Hematopoietic multipotent progenitor cell (in vitro differentiated cells): Measurements from ENCODE around the gene TIPRL. TPM values are rescaled to one million over a fixed set of nuclear protein-coding genes. Genes with fewer than 3 reads are reported as not detected.
"Not testable (repeated sequence)": the region's sequence is repeated elsewhere in the genome, so short reads cannot be mapped to it uniquely, and the experiment has no call there.

ENCODE experiments used
- DNase-seq, 3 donors: peaks; one replicate each; pipeline ENCODE4 v3.0.0-alpha.2; 2011 to 2015; ENCODE audit warnings: low read depth in 2 of 3, low spot score in 2 of 3
- total RNA-seq: library from RNA; depleted of rRNA; stranded (reverse); fragments of >200 nt; gene quantifications from one replicate; pipeline ENCODE4 v1.2.3, GENCODE V29; 2012

TIPRL gene
- total RNA-seq, 1 donor: 10.5 TPM

DNA sequence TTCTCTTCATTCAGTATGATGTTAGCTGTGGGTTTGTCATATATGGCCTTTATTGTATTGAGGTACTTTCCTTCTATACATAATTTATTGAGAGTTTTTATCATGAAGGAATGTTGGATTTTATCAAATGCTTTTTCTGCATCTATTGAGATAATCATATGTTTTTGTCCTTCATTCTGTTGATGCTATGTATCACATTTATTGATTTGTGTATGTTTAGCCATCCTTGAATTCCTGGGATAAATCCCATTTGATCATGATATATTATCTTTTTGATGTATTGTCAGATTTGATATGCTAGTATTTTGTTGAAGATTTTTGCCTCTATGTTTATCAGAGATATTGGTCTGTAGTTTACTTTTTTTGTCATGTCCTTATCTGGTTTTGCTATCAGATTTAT lies 21.1 kb upstream of the TIPRL start:
- DNase-seq: no peak

- DNase-seq: no peak
Observed at GRCh38 chr1:168159251-168159650, 19.5 kb upstream of the TIPRL start.

DNA sequence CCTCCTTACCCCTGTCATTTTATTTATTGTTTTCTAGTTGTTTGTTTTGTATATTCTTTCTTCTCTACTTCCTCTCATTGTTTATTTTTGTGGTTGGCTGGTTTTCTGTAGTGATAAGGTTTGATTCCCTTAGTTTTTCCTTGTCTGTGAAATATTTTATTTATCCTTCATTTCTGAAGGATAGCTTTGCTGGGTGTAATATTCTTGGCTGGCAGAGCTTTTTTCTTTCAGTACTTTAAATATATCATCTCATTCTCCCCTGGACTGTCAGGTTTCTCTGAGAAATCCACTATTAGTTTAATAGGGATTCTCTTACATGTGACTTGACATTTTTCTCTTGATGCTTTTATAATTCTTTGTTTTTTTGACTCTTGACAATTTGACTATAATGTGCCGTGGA lies 18.8 kb upstream of the TIPRL start:
- DNase-seq: no peak

- no peak for DNase-seq
Observed at GRCh38 chr1:168161459-168161858, 17.3 kb upstream of the TIPRL start.

DNA sequence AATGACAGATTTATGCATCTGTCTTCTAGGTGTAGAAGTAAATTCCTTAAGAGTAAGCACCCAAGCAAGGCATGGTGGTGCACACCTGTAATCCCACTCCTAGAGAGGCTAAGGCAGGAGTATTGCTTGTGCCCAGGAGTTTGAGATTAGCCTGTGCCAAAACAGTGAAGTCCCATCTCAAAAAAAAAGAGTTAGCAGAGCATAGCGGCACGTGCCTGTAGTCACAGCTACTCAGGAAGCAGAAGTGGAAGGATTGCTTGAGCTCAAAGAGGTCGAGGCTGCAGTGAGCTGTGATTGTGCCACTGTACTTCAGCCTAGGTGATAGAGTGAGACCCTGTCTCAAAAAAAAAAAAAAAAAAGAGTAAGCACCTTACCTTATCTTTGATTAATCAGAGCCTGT lies 15.1 kb upstream of the TIPRL start:
- peak in 1 of 3 donors; percentile 14 for DNase-seq

DNA sequence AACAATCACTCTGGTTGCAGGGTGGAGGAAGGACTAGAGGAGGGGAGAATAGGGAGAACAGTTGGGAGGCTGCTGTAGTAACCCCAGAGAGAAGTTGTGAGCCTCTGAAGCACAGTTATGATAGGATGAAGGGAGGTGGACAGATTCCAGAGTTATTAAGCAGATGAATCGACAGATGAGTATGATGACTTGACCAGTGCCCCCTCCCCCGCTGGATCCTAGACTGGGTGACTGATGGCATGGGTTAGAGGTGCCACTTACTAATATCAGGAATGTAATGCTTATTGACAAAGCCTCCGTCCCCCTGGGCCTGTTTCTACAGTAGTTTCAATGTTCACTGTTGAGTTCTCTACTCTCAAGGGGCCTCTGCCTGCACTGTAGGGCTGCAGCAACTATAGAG lies 14.0 kb upstream of the TIPRL start:
- DNase-seq: no peak

DNA sequence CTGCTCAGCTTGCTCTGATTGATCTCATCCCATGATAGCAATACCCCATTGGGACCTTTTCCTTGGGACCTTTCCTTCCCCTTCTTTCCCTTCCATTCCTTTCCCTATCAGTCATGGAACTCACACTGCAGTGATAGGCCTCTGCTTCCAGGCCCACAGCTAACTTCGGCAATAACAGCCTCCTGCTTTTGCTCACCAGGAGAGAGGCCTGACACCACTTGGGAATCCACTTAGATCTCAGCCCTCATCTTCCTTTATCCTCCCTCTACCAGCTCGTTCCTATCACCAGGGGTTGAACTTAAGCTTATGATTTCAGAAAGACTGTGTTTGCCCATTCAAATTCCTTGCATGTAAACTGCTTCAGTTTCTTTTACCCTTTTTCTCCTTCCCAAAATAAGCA lies 11.0 kb upstream of the TIPRL start:
- DNase-seq: no peak

- no peak for DNase-seq
Observed at GRCh38 chr1:168170564-168171508, 7.9 kb upstream of the TIPRL start.

GRCh38 chr1:168172250-168172915 lies 6.4 kb upstream of the TIPRL start:
- no peak for DNase-seq

- DNase-seq: no peak
Observed at GRCh38 chr1:168178227-168178637, 530 bp upstream of the TIPRL start.

DNA sequence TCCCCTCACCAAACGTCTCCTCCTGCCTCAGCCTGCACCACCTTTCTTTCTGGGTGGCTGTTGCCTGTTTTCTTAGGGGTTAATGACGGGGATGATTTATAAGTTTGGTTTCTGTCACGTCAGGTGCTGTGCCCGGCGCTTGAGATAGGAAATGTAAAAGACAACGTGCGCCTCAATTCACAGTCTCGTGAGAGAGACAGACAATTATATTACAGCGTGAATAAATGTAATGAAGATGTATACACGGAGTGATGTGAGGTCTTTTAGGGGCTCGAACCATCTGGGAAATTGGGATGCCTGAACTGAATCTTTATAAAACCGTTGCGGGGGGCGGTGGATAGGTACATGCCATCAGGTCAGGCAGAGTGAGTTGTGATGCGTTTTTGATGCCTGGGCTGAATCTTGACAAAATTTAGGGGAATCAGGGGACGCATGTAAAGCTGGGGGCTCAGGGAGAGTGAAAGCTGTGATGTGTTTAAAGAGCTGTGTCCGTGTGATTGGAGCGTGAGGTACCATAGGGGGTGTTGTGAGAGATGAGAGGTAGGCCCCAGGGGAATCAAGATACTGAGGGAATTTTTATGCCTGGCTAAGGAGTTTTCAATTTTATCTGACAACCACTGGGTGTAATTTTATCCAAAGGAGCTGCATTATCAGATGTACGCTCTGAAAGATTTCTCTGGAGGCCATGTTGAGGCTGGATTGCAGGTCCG lies 831 bp downstream of the TIPRL start:
- peak in 1 of 3 donors; percentile 10 for DNase-seq

DNA sequence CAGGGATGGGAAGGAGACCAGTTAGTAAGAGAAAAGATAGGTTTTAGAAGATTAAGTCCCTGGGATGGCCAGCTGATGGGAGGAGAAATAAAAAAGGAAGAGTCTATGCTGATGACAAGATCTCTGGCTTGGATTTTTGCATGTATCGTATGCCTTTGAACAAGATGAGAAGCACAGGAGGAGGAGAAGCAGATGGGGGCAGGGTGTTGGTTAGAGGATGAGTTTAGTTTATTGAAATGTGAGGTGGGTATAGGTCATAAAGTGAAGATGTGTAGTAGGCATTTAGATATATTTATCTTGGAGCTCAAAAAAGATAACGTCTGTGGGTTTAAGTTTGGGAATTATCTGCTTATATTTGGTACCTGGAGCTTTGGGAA lies 1.4 kb downstream of the TIPRL start:
- no peak for DNase-seq

- not testable (repeated sequence) for DNase-seq
Observed at GRCh38 chr1:168181063-168181720, 2.4 kb downstream of the TIPRL start.

DNA sequence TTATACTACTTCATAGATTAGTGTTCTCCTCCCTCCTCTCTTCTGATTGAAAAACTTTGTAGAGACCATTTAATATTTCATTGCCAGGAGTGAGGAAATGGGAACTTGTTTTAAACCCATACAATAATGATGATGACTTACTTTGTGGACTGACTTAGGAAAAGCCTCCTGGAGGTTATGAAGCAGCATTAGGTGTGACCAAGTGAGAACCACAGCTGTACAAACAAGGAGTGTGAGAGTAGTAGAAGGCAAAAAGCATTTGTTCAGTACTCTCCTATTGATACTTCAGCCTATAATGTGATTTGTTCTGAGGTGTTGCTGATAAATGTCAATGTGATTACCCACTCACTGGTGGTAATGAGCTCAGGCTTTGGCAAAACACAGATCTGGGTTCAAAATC lies 8.4 kb downstream of the TIPRL start:
- DNase-seq: no peak

- no peak for DNase-seq
Observed at GRCh38 chr1:168190403-168190802, 11.6 kb downstream of the TIPRL start.

DNA sequence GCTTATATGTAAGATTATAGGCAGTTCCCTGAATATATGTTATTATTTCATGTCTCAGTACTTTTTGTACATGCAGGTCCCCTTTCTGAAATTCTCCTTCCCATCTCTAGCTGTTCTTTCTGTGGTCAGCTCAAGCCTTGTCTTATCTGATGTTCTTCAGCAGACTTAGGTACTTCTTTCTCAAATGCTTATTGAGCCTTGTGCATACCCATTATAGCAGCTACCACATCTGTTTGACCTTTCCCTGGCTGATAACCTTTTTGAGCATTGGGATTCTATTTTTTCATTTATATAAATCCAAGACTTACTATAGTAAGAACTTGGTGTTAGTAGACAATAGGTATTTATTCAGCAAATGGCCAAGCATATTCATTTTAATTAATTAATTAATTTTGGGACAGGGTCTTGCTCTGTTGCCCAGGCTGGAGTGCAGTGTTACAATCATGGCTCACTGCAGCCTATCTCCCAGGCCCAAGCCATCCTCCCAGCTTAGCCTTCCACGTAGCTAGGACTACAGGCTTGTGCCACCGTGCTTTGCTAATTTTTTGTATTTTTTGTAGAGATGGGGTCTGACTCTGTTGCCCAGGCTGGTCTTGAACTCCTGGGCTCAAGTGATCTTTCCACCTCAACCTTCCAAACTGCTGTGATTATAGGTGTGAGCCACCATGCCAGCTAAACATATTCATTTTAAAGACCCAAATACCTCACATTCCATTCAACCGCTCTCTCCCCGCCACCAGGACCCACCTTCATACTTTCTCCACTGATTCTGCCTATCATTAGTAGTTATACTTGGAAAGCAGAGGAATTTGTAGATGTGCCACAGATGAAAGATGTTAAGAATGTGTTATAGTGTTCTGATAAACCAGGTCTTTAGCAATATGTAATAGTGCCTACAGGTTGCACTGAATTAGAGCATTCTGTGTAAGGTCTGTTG lies 16.7 kb downstream of the TIPRL start:
- DNase-seq: no peak

- DNase-seq: no peak
Observed at GRCh38 chr1:168199056-168199455, 20.3 kb downstream of the TIPRL start.

- DNase-seq: no peak
Observed at GRCh38 chr1:168202941-168203654, 24.3 kb downstream of the TIPRL start.

DNA sequence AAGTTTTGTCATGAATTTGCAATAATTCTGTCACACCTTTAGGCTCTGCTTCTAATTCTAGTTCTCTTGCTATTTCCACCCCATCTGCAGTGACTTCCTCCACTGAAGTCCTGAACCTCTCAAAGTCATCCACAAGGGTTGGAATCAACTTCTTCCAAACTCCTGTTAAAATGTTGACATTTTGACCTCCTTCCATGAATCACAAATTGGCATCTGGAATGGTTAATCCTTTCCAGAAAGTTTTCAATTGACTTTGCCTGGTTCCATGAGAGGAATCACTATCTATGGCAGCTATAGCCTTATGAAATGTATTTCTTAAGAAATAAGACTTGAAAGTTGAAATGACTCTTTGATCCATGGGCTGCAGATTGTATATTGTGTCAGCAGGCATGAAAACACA lies 27.3 kb downstream of the TIPRL start:
- DNase-seq: no peak
